NCI-H446 (cell line): ENCODE measurements around the gene ELK1.
"Not testable (repeated sequence)": the region's sequence is repeated elsewhere in the genome, so short reads cannot be mapped to it uniquely, and the experiment has no call there.

Source experiments
- DNase-seq, 2 experiments: peaks; one replicate each; lab custom pipeline; 2025; lab: John Stamatoyannopoulos, UW

ELK1 gene

GRCh38 chrX:47650164-47651042 is at the start of gene ELK1:
TSS of gene ELK1 (minus strand) at chrX:47650563. CDS start at chrX:47641441, 9,122 bp downstream.
- DNase-seq = peak; percentile 94 to 97

GRCh38 chrX:47697181-47697580 is 46.8 kb upstream of the ELK1 start:
- no peak for DNase-seq

- no peak for DNase-seq
Observed at GRCh38 chrX:47690175-47690574, 39.8 kb upstream of the ELK1 start.

GRCh38 chrX:47687263-47687662 is 36.9 kb upstream of the ELK1 start:
- DNase-seq = no peak

- DNase-seq = no peak
Observed at GRCh38 chrX:47683829-47684205, 33.5 kb upstream of the ELK1 start.

- no peak for DNase-seq
Observed at GRCh38 chrX:47683184-47683828, 32.9 kb upstream of the ELK1 start.

GRCh38 chrX:47675959-47676859 is 25.8 kb upstream of the ELK1 start:
- not testable (repeated sequence) for DNase-seq

GRCh38 chrX:47674776-47675175 is 24.4 kb upstream of the ELK1 start:
- no peak for DNase-seq

GRCh38 chrX:47665797-47666196 is 15.4 kb upstream of the ELK1 start:
- DNase-seq = not testable (repeated sequence)

- DNase-seq = no peak
Observed at GRCh38 chrX:47664737-47665136, 14.4 kb upstream of the ELK1 start.

- DNase-seq = no peak
Observed at GRCh38 chrX:47662144-47662657, 11.8 kb upstream of the ELK1 start.

- DNase-seq = no peak
Observed at GRCh38 chrX:47661539-47661938, 11.2 kb upstream of the ELK1 start.

GRCh38 chrX:47659421-47659726 is 9.0 kb upstream of the ELK1 start:
- no peak for DNase-seq

- peak; percentile 89 to 94 for DNase-seq
Observed at GRCh38 chrX:47658684-47659420, 8.5 kb upstream of the ELK1 start, which contains the start of gene UXT. TSS of gene UXT (minus strand) at chrX:47659180. CDS start at chrX:47658927, 253 bp downstream.

- no peak for DNase-seq
Observed at GRCh38 chrX:47658301-47658683, 7.9 kb upstream of the ELK1 start.

- no peak for DNase-seq
Observed at GRCh38 chrX:47651043-47651905, 911 bp upstream of the ELK1 start.

- DNase-seq = no peak
Observed at GRCh38 chrX:47649781-47650163, 591 bp downstream of the ELK1 start.

GRCh38 chrX:47649271-47649670 is 1.1 kb downstream of the ELK1 start:
- DNase-seq = no peak

GRCh38 chrX:47648376-47648775 is 2.0 kb downstream of the ELK1 start:
- DNase-seq = no peak

GRCh38 chrX:47646636-47647035 is 3.7 kb downstream of the ELK1 start:
- DNase-seq = no peak

- DNase-seq = no peak
Observed at GRCh38 chrX:47645530-47645929, 4.8 kb downstream of the ELK1 start.
